Neural progenitor cell (in vitro differentiated cells): Measurements from ENCODE around the gene CARMIL1.

Experiments
- EZH2 ChIP-seq: fragments of 200-600 bp; sonication (generic); IDR thresholded peaks from 2 replicates; pipeline ENCODE4 v1.6.1; 2017; ENCODE audit warnings: antibody characterized with exemption, mild to moderate bottlenecking, moderate library complexity
- TF ChIP-seq, protein P1 (sequence below): fragments of 200-600 bp; sonication (generic); IDR thresholded peaks from 2 replicates; pipeline ENCODE4 v1.5.1; 2017; ENCODE audit warnings: antibody characterized with exemption, mild to moderate bottlenecking

DNA sequence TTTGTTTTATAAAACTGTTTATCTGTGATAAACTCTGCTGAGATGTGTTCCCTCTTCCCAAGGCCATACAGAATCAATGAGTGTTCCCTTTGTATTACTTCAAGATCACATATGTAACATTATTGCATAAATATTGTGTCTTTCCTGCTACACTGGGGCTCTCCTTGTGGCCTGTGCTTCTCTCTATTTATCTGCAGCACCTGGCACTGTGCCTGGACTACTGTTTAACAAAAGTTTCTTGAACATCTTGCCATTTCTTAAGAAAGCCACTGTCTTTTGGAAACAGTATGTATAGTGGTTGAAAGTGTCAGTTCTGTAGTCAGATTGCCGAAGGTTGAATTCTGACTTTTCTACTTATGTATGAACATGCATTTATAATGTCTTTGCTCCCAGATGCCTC is 203.8 kb downstream of the CARMIL1 start:
- TF ChIP-seq, protein P1, sequence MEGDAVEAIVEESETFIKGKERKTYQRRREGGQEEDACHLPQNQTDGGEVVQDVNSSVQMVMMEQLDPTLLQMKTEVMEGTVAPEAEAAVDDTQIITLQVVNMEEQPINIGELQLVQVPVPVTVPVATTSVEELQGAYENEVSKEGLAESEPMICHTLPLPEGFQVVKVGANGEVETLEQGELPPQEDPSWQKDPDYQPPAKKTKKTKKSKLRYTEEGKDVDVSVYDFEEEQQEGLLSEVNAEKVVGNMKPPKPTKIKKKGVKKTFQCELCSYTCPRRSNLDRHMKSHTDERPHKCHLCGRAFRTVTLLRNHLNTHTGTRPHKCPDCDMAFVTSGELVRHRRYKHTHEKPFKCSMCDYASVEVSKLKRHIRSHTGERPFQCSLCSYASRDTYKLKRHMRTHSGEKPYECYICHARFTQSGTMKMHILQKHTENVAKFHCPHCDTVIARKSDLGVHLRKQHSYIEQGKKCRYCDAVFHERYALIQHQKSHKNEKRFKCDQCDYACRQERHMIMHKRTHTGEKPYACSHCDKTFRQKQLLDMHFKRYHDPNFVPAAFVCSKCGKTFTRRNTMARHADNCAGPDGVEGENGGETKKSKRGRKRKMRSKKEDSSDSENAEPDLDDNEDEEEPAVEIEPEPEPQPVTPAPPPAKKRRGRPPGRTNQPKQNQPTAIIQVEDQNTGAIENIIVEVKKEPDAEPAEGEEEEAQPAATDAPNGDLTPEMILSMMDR, result no peak
- no peak for TF ChIP-seq EZH2
